Ramos (cell line): Measurements from ENCODE around the gene HDAC1.
"Not testable (repeated sequence)": the region's sequence is repeated elsewhere in the genome, so short reads cannot be mapped to it uniquely, and the experiment has no call there.

Experiments
- in situ Hi-C: fragments of 300-500 bp; cut with MboI; formaldehyde crosslinking; loops from one replicate; pipeline ENCODE4 v1.14.3; 2022; ENCODE audit warnings: low sequenced_read_pairs; ENCODE audit not compliant: unreplicated experiment

HDAC1 gene

DNA sequence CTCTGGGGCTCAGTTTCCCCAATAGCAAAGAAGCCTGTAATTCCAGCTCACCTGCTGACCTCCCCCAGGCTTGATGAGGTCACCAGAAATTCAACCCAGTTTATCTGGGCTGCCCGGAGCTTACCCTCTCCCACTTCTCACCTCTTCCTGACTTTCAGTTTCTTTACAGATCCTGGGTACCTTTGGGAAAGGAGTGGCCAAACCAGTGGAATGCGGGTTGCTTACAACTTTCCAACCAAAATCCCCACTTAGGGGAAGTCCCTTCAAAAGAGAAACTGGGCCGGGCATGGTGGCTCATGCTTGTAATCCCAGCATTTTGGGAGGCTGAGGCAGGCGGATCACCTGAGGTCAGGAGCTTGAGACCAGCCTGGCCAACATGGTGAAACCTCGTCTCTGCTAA, 50.1 kb downstream of the HDAC1 start:
- in situ Hi-C loops: no loop called here

DNA sequence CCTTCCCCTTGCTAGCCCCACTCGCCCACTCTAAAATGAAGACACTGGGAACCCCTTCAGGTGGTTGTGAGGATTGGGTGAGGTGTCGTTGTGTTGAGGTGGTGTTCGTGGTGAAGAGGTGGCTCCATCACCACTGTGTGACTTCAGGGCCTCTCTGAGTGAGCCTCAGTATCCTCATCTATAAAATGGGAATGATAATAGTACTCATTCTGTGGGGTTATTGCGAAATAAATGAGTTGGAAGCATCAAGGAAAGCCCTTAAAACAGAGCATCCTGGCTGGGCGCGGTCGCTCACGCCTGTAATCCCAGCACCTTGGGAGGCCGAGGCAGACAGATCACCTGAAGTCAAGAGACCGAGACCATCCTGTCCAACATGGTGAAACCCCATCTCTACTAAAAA, 50.8 kb downstream of the HDAC1 start:
- in situ Hi-C loops: no loop called here

DNA sequence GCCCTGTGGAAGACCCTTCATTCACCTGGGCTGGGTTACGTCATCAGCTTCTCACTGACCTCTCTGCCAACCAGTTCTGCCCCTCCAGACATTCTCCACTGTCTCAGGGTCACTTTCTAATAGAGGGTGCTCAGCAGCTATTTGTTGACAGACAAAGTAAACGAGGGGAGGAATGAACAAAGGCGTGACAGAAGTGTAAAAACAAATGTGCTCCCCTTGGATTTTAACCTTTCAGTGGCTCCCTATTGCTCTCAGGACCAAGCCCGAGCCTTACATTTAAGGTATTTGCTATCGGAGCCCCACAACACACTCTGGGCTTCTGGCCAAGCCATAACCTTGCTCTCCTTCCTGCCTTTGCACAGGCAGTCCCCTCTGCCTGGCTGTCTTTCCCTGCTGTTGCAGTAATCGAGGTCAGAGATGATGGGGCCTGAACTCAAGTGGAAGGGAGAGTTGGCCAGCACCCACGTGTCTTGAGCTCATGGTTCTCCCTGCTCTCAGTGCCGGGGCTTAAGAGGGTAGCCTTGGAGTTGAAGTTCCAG, 53.5 kb downstream of the HDAC1 start:
- in situ Hi-C loops: no loop called here

DNA sequence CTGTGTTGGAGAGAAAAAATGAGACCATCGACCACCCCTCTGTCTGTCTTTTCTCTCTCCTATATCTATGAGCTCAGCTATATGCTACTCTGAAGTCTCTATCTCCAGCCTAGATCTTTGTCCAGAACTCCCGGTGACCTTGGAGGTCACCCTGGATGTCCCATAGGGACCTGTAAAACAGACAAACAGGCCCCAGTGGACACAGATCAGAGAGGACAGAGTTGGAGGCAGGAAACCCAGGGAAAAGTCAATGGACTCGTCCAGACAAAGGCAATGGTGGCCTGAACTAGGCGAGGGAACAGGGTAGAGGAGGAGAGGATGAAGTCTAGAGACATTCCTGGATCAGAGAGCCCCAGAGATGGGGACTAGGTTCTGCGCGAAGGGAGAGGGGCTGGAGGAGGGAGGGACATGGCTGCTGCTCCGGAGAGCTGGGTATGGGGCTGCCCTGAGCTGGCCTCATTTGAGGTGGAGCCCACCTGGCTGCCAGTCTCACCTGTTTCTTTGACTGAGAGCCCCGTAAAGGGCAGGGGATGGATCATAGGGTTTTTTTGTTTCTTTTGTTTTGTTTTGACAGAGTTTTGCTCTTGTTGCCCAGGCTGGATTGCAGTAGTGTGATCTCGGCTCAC, 54.8 kb downstream of the HDAC1 start:
- in situ Hi-C loops: no loop called here

DNA sequence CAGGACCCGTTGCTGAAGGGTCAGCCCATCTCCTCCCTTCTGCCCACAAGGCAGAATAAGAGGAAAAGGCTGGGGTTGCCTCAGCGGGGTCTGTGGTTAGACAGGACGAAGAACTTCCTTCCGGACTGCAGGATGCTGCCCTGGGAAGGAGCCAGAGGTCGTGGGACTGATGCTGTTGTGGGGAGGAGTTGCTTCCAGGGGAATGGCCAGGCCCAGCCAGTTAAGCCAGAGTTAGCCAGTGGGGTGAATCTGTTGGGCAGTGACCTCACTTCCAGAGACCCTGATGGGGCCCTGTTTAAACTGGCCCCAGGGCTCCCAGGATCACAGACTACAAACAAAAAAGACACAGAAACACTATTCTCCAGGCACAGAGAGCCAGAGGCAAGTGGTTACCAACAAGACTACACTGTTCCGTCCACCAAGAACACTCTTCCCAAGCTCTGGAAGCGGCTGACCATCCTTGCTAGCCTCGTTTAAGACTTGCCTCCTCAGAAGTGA, 57.4 kb downstream of the HDAC1 start:
- in situ Hi-C loops: no loop called here

DNA sequence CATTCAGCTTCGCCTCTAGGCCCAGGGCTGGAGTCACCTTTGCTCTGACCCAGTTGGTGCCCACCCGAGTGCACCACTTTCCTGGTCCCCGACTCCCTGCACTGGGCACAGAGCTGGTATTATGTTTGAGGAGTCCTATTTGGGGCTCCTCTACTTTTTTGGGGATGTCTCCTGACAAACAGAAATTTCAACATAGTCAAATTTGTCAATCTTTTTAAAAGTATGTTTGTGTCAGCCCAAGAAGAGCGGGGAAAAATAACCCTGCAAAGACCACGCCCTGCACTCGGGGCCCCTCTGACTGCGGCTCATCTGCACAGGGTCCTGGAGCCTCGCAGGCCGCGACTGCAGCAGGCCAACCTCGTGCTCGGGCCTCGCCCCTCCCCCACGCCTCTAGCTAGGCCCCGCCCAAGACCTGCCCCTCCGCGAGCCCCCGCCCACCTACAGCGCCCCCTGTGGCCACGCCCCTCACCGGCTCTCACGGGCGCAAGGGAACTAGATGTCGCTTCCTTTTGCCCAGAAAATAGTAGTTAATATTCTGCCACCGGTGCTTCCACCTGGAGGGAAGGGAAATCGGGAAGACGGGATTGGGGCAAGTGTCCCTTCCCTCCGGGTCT, 59.0 kb downstream of the HDAC1 start:
- in situ Hi-C loops: no loop called here

DNA sequence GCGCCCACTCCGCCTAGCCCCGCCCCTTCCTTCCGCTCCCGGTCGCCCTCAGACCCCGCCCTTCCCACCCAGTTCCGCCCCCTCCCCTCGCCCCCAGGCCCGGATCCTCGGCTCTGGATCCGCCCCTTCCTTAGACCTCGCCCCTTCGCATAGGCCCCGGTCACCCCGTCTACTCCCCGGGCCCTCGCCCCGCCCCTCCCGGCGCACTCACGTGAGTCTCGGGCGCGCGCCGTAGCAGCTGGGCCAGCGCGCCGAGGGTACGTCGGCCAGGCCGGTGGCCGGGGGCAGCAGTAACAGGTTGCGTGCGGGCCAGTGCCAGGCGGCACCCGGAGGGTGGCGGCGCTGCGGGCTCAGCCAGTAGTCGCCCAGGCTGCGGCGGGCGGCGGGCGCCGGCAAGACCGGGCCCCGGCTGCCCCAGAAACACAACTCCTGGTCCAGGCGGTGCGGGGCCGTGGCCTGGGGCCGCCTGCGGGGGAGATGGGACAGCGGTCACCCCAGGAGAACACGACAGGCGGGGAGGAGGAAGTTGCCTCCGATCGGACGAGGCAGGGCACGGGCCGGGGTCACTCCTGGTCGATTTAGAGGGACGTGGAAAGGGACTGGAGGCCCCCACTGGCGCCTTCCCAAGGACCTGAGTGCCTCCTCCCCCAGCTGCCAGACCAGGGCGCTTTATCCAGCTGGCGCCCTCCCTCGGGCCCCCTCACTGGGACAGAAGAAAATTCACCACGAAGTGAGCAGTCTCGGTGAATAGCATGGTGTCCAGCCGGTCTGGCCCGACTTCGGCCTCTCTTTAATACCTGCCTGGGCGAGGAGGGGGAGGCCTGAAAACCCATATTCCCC, 59.7 kb downstream of the HDAC1 start:
- in situ Hi-C loops: no loop called here

DNA sequence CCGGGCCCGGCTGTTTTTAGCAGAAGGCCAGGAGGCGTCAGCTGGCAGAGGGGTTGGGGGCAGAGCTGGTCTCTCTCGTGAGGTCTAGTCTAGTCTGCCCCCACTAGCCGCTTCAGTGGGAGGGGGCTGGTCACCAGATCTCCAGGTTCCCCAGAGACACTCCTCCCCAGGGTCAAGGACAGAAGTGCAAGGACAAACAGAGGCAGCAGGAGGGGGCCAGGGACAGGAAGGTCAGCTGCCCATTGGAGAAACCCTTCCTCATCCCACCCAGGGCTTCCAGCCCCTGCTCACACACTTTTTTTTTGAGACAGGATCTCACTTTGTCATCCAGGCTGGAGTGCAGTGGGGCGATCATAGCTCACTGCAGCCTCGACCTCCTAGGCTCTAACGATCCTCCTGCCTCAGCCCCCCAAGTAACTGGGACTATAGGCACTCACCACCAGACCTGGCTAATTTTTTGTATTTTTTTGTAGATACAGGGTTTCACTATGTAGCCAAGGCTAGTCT, 60.4 kb downstream of the HDAC1 start:
- in situ Hi-C loops: no loop called here

DNA sequence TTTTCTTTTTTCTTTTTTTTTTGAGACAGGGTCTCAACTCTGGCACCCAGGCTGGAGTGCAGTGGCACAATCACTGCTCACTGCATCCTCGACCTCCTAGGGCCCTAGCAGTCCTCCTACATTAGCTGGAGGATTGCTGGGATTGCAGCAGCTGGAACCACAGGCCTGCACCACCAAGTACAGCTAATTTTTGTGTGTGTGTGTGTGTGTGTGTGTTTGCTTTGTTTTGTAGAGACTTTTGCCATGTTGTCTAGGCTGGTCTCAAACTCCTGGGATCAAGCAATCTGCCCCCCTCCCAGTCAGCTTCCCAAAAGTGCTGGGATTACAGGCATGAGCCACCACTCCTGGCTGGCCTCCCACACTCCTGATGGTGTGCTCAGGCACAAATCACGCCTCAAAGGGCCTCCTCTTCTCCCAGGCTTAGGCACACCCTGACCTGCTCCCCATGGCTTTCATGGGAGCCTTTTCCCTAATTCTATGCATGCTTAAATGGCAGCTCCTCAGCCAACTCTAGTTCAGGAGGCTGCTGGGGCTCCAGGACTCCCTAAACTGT, 61.0 kb downstream of the HDAC1 start:
- in situ Hi-C loops: no loop called here

DNA sequence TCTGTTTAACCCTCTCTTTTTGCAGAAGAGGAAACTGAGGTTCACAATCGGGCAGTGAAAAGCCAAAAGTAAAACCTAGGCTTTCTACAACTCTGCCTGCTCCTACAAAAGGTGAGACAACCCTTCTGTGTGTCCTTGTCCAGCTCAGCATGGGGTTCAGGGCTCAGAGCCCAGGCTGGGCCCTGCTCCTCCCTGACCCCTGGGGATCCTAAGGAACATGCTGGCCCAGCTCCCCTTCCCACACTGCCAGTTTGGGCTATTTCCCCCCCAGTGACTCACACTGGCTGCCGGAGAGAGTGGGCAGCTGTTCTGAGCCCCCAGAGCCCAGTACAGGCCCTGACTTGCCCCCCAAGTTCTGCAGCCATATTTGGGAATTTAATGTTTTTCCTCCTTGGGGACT, 61.5 kb downstream of the HDAC1 start:
- in situ Hi-C loops: no loop called here

DNA sequence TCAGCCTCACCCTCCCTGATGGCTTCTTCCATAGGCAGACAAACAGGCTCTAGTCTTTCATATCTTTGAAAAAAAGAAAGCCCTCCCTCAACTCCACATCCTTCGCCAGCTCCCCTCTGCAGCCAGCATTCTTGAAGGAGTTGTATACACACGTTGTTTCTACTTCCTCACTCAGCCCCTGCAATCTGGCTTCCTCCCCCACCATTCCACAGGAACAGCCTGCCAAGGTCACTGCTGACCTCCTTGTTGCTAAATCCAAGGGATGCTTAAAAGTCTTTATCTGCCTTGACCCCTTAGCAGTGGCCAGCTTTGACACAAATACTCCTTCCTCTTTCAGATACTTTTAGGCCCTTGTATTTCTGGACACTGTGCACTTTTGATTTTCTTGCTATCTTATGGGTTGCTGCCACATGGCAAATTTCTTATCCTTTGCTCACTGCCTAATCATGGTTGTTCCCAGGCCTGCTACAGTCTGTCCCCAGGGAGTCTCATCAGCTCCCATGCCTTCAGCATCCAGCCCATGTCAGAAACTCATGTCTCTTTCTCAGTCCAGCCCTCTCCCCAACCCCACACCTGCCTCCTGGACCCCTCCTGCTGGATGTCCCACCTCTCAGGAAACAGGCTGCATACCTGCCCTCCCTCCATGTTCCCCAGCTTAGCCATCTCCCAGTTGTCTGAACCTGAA, 62.1 kb downstream of the HDAC1 start:
- in situ Hi-C loops: no loop called here

DNA sequence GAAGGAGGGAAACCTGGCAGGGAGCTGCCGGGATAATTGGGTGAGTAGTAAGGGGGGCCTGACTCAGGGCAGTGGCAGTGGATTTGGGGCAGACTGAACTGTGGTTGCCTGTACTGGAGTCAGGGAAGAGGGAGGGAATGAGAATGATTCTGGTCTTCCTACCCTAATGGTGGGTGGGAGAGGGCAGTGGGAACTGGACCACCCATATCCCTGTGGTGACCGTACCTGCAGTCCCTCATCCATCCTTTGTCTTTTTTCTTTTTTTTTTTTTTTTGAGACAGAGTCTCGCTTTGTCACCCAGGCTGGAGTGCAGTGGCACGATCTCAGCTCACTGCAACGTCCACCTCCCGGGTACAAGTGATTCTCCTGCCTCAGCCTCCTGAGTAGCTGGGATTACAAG, 63.9 kb downstream of the HDAC1 start:
- in situ Hi-C loops: not testable (repeated sequence)

DNA sequence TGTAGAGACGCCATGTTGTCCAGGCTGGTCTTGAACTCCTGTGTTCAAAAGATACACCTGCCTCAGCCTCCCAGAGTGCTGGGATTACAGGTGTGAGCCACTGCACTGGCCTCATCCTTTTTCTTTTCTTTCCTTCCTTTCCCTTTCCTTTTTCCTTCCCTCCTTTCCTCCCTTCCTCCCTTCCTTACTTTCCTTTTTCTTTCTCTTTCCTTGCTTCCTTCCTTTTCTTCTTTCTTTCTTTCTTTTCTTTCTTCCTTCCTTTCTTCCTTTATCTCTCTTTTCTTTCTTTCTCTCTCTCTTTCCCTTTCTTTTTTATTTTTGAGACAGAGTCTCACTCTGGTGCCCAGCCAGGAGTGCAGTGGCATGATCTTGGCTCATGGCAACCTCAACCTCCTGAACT, 64.6 kb downstream of the HDAC1 start:
- in situ Hi-C loops: no loop called here

DNA sequence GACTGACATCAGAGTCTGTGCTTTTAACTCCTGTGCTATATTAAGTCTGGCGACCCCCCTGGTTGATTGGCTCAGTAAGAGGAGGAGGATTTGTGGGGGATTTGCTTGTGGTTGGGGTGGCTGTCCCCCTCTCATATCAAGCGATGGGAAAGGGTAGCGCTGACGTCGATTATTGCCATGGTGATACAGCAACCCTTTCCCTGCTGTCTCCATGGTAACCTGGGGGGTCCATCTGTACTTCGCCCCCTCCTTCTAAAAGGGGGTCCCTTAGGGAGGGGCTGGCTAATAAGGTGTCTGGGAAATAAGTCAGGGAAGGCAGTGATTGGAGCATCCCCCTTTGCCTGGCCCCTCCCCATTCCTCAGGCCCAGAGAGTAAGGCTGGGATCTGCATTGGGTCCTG, 65.7 kb downstream of the HDAC1 start:
- in situ Hi-C loops: no loop called here

DNA sequence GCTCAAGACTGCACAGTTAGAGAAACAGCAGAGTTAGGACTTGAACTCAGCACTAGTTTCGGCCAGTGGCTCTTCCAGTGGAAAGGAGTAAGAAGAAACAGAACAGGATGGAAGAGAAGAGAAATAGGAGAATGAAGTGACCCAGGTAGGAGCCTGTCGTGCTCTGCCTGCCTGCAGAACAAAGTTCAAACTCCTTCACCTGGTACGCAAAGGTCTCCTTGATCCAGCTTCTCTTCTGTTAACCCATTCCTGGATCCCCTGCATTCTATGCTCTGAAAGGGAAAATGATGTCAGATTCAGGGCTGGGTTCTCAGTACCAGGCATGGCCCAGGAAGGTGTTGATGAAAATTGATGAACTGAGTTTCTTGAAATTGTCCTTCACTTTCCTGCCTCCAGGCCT, 66.6 kb downstream of the HDAC1 start:
- in situ Hi-C loops: no loop called here

DNA sequence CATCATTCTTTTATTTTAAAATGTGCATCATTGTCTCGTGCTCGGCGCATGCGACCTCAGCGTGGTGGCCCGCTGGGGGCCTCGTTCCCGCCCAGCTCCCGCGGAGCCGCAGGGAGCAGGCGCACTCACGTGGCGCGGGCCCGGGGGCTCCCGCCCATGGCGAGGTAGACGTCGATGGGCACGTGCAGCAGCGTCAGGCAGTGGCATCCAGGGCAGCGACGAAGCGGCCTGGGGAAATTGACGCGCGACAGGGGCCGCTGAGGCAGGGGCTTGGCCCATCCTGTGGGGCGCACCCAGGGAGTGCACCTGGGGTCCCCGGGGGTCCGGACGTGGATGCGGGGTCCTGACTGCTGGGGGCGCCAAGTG, 69.4 kb downstream of the HDAC1 start:
- in situ Hi-C loops: no loop called here

DNA sequence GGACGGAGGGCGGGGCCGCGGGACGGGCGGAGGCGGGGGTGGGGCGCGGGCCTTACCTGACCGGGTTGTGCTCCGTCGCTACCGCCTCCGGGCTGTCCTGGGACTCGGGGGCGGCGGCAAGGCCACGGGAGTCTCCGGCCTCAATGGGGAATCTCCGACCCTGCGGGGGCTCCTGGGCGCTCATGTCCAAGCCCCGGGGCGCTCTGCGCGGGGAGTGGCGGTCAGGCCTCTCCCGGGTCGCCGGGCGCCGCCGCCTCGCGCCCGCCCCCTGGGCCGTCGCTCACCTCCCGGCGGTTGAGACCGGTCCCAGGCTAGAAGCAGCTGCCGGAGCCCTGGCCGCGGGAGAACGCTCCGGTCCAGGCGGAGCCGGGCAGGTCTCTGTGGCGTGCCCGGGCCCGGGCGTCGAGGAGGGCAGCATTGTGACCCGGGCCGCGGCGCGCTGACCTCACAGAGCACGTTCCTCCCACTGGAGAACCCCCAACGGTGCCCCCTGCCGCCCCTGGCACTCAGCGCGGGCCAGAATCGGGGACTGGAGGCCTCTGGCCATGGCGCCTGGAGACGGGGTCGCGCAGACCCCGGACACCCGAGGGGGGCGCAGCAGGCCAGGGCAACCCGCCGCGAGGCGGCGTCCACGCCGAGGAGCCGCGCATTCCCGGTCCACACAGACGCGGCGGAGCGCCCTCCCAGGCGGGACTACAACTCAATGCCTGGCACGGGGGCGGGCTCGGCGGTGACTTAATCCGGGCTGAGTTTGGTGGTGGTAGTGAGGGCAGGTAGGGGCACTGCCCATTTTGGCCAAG, 70.0 kb downstream of the HDAC1 start:
- in situ Hi-C loops: no loop called here

DNA sequence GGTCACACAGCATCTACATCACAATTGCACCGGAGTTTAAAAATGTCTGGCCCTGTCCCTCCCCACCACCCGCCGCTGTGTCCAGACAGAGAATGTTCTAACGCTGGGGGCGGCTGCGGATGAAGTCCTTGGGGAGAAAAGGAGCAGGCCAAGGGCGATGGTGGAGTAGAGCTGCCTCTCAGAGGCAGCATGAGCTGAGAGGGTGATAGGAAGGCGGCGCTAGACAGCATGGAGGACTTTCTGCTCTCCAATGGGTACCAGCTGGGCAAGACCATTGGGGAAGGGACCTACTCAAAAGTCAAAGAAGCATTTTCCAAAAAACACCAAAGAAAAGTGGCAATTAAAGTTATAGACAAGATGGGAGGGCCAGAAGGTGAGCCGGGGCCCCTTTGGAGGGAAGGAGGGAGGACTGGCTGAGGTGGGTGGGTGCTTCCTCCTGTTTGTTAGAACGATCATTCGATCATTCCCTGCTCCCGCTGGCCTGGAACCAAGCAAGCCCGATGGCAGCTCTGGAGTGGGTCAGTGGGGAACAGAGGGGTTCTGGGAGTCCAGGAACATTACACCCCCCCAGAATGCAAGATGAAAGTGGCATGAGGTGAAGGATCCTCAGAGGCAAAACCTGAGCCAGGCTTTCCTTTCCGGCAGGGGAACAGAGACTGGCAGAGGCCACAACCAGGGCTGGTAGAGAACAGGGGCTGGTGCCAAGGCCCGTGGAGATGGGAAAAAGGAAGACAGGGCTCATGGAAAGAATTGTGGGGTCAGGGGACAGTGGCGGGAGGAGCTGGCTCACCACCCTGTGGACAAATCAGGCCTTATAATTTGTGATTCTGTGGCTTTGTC, 70.8 kb downstream of the HDAC1 start, which contains the start of the genes FAM229A and TSSK3:
Gene FAM229A (minus strand): TSS at position 12 of the 840 bp plus-strand sequence. CDS start 394 bp downstream, outside the sequence.
Gene TSSK3 (plus strand): TSS at position 66 of the 840 bp plus-strand sequence. CDS start 163 bp downstream, at position 229.
- in situ Hi-C loops: no loop called here
